Stimulated activated CD8-positive, alpha-beta memory T cell treated with anti-CD3 and anti-CD28 coated beads, Interleukin-4, amount 100 ng/mL, for 1 hour (primary cell): ENCODE data around the gene GABRG3.
"Not testable (repeated sequence)": the region's sequence is repeated elsewhere in the genome, so short reads cannot be mapped to it uniquely, and the experiment has no call there.

Source experiments
- DNase-seq, 2 donors: peaks; one replicate each; pipeline ENCODE4 v3.0.0-alpha.2; 2020; ENCODE audit warnings: low read depth in 2 of 2, low spot score in 1 of 2

Gene GABRG3

GRCh38 chr15:27175472-27176153, 204.6 kb downstream of the GABRG3 start:
- no peak for DNase-seq

- no peak for DNase-seq
Measured at GRCh38 chr15:27176785-27177406, 205.9 kb downstream of the GABRG3 start.

GRCh38 chr15:27179789-27180188, 208.8 kb downstream of the GABRG3 start:
- no peak for DNase-seq

- DNase-seq = no peak
Measured at GRCh38 chr15:27182561-27183110, 211.7 kb downstream of the GABRG3 start.

GRCh38 chr15:27183201-27183600, 212.2 kb downstream of the GABRG3 start:
- DNase-seq = no peak

- DNase-seq = not testable (repeated sequence)
Measured at GRCh38 chr15:27191515-27191914, 220.5 kb downstream of the GABRG3 start.

DNA sequence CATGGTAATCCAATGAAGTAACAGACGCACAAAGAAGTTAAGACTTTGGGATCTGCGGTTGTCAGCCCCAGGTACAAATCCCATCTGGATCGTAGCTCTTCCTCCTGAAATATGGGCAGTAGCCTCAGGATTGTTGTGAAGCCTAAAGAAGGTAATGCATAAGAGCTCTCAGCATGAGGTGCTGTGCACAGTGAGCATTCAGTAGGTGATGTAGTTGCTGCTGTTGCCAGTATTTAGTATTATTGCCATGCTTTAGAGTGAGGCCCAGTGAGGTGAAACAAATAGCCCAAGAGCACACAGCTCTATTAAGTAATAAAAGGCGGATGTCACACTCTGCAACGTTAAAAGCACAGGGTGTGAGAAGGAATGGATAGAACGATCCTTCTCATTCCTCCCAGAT, 225.7 kb downstream of the GABRG3 start:
- DNase-seq = no peak

DNA sequence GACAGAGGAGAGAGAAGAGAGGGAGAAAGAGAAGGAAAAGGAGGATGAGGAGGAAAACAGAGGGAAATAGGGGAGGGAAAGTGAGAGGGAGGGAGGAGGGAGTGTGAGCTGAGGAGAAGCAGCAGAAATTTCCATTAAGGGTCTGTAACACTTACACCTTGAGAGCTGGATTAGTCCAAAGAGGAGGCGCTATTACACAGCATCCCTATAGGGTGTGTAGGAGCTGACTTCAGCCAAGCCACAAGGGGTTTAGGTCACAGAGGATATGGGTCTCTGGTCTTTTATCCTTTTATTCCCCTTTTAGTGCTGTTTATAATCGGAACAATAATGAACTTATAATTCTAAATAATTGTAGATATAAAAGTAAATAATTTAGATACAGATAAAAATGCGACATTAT, 230.4 kb downstream of the GABRG3 start:
- no peak for DNase-seq

DNA sequence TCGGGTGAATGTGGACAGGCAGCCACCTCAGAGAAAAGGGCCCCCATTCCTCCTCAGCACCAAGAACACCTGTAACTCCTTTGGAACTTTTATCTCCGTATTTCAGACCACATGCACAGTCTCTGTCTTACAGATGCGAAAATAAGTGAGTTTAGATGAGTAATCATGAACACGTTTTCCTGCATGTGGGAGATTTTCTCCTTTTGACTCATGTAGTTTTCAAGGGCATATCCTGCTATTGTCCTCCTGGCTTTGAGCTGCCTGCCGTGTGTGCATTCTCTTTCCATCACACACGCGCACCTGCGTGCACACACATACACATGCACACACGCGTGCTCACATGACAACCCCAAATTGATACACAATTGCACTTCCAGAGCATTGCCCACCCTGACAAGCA, 239.2 kb downstream of the GABRG3 start:
- DNase-seq = no peak

DNA sequence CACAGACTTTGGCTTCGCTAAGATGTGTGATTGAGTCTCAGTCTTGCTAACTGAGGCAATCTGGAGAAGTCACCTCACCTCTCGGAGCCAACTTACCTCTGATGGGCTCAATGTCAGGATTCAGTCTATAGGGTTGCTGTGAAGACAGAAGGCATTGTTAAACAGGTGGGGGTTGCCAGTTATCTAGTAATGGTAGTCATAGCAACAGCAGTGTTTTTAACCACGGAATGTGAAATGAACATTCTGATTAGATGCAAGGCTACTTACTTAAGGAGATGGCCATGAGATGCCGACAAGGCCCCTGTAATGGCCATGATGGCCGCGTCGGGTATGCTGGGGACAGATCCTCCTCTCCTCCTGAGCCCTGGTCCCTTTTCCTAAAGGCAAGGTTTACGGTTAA, 243.1 kb downstream of the GABRG3 start:
- DNase-seq = no peak

DNA sequence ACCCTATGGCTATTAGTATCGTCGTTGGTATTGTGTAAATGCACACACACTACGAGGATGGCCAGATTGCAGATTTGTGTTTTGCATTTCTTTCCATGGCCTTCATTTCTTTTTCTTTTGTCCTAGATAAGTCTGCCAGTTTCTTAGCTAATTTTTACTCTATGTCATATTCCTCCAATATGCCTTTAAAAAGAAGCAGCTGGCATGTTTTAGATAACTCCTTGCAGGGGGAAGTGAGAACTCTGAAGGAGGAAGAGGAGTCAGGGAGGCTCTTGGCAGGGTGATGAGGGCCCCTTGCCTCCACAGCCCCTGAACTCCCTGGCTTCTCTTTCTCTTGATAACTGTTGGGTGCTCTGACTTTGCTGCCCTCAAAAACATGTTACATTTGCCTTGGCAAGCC, 244.0 kb downstream of the GABRG3 start:
- DNase-seq = no peak

DNA sequence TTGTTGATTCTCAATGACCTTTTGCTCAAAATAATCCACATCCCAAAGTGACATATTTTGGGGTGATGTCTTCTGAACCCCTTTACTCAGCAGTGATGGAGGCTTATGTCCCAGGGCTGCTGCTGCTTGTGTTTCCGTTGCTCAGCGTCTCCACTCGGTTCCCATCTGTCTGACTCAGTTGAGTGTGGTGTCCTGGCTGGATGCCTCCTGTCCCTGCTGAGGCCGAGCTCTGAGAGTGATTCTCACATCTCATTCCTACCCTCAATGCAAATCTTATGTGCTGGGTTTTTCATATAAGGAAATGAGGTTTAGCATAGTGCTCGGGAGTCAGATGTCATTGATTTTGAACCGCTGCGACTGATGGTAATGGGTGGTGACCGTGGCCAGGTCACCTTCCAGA, 247.4 kb downstream of the GABRG3 start:
- DNase-seq = no peak

- DNase-seq = no peak
Measured at GRCh38 chr15:27219636-27220035, 248.7 kb downstream of the GABRG3 start.

DNA sequence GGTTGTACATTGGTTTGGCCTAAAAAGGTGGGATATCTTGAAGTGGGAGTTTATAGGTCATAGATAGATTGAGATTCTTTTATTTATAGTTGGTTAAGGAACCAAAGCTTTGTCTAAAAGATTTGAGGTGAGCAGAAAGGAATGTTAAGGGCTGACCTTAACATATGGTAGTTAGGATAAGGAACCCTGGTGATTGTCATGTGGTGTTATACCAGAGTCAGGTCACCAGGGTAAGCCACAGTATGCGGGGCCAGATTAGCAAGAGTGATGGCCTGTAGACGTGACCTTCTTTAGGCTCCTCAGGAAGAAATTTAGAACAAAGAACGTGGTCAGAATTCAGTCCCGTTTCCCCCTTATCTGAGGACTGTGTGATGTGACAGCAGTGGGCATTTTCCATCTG, 249.2 kb downstream of the GABRG3 start:
- DNase-seq = no peak

- no peak for DNase-seq
Measured at GRCh38 chr15:27222479-27222878, 251.5 kb downstream of the GABRG3 start.

GRCh38 chr15:27223179-27223578, 252.2 kb downstream of the GABRG3 start:
- no peak for DNase-seq

- no peak for DNase-seq
Measured at GRCh38 chr15:27231811-27232210, 260.8 kb downstream of the GABRG3 start.

- DNase-seq = no peak
Measured at GRCh38 chr15:27232876-27233275, 261.9 kb downstream of the GABRG3 start.

- no peak for DNase-seq
Measured at GRCh38 chr15:27234593-27234992, 263.6 kb downstream of the GABRG3 start.

DNA sequence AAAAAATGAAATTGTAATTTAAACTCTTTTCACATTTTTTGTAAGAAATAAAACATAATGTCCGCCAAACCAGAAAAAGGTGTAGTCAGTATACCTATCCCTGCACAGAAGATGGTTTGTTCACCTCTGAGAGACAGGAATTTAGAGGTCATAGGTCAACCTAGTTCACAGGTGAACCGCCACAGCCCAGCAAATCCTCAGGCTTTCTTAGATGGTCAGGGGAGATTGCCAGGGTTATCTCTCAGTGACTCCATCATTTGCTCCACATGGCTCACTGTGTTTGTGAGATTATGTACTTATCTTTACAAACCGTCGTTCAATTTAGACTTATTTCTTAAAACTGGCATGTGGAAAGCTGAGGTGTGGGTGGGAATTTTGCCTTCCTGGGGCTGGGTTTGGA, 264.2 kb downstream of the GABRG3 start:
- no peak for DNase-seq

DNA sequence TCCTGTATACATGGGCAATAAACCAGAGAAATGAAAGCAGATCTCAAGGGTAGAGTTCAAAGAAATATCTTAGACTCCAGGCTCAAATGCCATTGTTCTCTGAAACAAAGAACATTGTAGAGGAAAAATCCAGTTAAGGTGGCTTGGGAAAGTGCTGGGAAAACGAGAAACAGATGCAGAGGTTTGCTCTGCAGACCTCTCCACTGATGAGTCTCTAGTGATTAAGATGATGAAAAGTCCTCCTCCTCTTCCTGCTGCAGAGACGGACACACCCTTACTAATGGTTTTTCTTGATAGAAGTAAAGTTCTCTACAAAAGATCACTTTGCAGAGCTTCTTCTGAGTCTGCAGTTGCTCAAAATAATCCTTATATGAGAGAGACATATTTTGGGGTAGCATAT, 264.7 kb downstream of the GABRG3 start:
- DNase-seq = no peak

GRCh38 chr15:27237319-27237939, 266.4 kb downstream of the GABRG3 start:
- DNase-seq = no peak
